Glomerular visceral epithelial cell (primary cell): Measurements from ENCODE around the gene THADA.
"Not testable (repeated sequence)": the region's sequence is repeated elsewhere in the genome, so short reads cannot be mapped to it uniquely, and the experiment has no call there.

Experiments used
- DNase-seq: peaks from one replicate; pipeline ENCODE4 v3.0.0-alpha.2; 2016; ENCODE audit errors: extremely low spot score

THADA gene

DNA sequence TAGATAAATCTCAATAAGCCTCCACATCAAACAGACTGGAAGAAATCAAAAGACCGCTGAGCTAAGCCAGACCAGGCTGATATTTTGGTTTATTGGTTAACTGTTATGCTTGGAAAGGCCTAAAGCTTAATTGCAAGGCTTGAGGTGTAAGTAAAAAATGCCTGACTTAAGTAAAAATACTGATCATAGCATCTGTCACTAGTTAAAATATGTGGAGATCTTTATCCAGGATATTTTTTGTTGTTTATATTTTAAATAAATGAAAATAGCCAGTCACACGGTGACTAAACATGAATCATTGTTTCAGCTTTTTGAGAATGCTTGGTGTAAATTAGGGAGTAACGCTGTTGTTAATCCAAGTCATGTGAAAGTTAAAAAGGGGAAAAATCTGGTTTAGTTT, 127.9 kb downstream of the THADA start:
- DNase-seq: no peak

DNA sequence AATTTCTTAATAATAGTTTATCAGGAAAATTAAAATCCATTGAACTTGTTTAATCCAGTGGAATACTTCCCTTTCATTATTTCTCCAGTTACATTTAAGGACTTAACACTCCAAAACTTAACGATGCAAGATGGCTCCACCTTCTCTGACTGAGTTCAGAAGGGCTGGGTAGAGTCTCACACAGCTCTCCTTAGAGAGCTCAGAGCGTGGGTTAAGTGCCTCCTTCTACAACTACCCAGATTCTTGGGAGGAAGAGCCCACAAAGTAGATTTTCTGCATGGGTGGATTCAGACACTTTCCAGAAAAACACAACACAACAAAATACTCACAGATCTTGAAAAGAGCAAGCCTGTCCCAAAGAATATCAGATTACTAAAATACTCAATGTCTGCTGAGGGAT, 130.6 kb downstream of the THADA start:
- no peak for DNase-seq

- no peak for DNase-seq
Observed at GRCh38 chr2:43464590-43464989, 131.2 kb downstream of the THADA start.

DNA sequence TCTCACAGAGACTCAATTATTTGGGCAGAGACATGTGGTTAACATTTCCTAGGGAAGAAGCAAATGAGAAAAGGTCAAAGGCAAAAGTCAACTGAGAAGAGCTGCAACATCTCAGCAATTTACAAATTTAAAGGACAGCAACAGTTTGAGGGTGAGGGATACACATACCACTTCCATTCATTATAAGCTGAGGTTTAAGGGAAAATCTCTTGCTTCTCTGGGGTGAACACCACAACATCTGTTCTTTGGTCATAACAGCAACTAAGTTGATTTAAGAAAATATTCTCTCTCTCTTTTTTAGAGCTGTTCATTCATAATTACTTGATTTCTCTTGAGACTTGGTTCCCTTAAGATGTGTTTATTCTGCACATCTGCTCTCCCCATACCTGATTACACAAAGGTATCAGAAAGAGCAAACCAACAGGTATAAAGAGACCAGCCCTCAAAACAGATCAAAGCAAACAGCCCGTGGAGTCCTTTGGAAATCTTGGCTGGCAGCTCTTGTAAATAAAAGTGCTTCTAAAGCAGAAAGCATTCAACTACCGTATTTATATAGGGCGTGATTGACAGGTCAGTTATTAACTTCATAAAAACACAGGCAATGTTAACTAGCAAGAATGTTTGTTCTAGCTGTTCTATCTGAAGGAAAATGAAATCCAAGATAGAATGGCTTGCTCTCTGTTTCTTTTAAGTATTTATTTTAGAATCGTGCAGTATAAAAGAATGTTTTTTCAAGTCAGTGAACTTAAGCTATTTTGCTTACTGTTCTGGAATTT, 132.8 kb downstream of the THADA start:
- DNase-seq: no peak

DNA sequence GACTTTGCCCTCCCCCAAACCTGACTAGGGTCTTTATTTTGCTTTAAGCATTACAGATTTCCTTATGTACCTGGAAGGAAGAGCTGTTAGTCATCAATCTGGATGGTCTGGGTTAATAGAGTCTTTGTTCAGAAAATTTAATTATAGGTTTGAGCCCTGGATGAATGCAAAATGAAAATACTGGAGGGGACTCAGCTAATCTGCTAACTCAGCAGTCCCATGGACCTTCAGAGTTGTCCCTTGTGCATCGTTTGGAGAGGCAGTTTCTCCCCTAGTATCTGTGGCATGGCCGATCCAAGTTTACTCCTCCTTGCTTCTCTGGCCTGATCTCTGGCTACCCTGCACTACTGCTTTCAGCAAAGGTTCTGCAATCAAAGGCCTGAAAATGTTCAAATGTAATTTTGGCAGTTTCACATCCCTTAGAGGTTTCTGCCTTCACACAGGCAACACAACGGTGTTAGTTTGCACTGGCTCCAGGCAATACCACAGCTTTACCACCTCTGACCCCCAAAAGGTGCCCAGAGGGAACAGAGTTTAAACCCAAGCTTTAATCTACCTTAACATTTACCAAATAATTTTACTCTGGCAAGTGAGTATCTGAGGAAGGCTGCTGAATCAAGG, 134.3 kb downstream of the THADA start:
- DNase-seq: no peak

GRCh38 chr2:43460611-43461365, 135.1 kb downstream of the THADA start:
- no peak for DNase-seq

DNA sequence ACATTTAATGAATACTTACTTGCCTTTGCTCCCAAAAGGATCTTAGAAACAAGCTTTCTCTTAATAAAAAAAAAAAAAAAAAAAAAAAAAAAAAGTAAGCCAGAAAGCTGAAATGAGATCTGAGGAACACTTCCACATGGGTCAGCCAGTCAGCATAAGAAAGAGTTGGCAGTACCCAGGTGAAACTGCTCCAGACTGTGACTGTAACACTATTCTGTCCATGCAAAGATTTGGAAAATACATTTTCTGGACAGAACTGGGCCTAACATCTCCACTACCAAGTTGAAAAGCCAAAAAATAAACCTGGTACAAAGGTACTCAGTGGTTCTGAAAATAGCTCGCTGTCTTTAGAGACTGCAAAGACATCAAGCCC, 135.7 kb downstream of the THADA start:
- no peak for DNase-seq

DNA sequence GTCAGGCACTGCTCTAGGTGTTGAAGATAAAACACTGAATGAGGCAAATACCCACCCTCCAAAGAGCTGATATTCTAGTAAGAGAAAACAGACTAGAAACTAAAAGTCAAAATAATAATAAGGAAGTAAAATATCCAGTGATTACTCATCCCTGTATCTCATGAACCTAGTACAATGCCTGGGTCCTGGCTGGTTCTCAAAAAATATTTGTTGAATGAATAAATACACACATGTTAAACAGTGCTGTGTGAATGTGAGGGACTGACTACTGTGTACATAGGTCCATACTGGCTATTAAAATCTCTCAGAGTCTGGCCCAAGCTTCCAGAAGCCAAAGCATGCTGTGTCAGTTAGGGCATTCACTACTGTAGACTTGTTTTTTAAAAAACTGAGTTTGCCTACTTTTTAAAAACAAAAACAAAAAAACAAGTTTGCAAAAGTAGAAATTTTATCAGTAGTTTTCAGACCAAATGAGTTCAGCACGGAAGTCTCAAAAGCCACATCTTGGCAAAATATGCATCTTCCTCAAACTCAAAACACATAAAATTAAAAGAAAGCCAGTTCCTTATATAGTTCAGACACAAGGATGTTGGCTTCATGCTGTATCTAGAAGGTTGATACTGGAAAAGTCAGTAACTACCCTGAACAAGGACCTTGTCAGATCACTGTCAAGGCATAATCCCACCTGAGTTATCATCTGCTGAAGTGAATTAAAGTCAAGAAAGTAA, 136.2 kb downstream of the THADA start:
- DNase-seq: no peak

DNA sequence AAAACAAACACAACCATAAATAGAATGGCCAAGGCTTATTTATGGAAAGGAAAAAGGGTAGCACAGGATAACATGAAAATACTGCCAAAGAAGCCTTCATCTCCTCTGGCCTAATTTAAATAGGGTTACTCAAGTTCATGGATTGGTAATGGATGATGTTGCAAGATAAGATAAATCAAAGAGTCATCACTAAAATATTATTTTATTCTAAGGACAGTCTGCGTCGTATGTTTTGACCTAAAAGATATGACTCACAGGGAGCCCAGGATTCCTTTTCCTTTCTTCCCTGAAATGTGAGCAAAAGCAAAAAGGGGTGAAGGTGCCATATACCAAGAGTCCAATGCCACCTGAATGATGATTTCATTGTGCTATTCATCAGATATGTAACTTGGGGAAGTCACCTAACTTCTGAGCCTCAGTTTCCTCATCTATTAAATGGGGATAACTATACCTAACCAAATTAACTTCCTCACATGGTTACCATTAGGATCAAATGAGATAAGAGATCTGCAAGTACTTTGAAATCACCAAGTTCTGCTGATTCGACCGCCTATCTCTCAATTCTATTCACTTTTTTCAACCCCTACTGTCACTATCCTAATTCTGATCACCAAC, 137.7 kb downstream of the THADA start:
- DNase-seq: peak; percentile 21

DNA sequence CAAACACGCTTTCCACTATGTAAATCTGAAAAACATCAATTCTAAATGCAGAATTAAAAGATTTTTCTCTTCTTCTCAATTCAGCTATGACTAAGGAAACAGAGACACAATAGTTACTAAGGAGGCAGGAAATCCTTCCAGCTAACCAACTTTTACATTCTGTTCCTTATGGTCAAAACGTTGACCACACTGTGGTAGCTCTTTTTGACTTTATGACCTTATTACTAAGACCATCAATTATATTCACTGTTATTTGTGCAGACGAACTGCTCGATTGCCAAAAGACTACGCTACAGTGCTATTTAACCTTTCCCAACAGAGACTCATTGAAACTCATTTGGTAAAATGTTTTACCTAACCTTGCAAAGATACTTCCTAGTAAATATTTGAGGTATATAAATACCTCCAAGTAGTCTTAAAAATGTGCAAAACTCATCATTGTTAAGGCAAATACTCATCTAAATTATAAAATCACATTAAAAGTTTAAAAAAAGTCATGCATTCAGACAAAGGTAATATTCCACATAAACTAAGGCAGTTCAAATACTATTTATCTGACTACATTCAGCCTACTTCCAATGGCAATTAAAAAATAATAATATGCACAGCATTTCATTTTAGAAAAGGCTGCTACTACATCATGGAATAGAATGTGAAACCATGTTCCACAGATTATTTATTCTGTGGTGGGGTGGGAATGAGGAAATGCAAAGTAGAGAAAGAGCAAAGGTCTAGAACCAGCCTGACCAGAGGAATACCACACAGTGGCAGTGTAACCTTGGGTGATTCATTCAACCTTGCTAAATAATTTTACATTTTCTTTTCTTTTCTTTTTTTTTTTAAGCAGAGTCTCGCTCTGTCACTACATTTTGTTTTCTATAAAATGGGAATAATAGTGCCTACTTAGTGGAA, 139.9 kb downstream of the THADA start:
- DNase-seq: peak; percentile 54

GRCh38 chr2:43455296-43455695, 140.5 kb downstream of the THADA start:
- no peak for DNase-seq

DNA sequence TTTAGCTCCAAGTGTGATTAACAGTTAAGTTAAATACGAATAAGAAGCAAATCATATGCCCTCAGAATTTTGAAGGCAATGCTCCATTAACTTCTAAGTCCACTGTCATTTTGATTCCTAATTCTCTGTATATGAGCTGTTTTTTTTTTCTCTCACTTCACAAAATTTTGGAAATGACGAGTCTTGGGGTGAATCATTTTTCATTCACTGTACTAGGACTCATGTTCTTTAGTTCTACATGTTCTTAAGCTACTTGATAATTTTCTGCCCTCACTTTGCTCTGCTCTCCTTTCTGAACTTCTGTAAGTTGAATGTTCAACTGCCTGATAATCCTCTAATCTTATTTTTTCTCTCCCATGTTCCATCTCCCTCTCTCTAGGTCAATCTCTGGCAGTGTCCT, 141.0 kb downstream of the THADA start:
- no peak for DNase-seq

- DNase-seq: peak; percentile 24
Observed at GRCh38 chr2:43453179-43454170, 142.4 kb downstream of the THADA start.

DNA sequence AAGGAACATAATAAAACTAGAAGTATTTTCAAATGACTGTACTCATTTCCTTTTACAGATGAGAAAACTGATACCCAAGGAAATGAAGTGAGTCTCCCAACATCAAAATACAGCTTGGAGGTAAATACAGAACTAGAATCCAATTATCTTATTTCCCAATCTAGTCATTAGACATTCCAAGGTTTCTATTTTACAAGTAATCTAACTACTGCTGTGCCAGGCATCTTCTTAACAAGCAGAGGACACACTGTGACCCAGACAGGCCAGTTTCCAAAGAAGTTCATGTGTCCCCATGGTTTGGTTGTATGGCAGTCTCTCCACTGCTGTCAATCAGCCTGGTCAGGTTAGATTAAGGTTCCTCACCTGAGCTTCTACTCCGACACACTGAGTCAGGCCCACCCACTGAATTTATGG, 143.5 kb downstream of the THADA start:
- DNase-seq: no peak

- no peak for DNase-seq
Observed at GRCh38 chr2:43450617-43451016, 145.2 kb downstream of the THADA start.

- DNase-seq: no peak
Observed at GRCh38 chr2:43448822-43449110, 147.1 kb downstream of the THADA start.

- no peak for DNase-seq
Observed at GRCh38 chr2:43448011-43448821, 147.6 kb downstream of the THADA start.

DNA sequence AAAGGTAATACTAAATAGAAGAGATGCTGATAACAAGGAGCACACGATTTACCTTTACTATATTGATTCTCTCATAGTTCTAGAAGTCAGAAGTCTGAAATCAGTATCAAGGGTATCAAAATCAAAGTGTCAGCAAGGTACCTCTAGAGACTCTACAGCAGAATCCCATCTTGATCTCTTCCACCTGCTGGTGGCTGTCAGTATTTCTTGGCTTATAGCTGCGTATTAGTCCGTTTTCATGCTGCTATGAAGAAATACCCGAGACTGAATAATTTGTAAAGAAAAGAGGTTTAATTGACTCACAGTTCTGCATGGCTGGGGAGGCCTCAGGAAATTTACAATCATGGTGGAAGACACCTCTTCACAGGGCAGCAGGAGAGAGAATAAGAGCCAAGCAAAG, 149.1 kb downstream of the THADA start:
- not testable (repeated sequence) for DNase-seq

- no peak for DNase-seq
Observed at GRCh38 chr2:43445781-43446180, 150.1 kb downstream of the THADA start.
